Activated CD8-positive, alpha-beta memory T cell treated with anti-CD3 and anti-CD28 coated beads, Interleukin-2, amount 50 U/mL, for 4 hours (primary cell): ENCODE results near the gene CMYA5.
"Not testable (repeated sequence)": the region's sequence is repeated elsewhere in the genome, so short reads cannot be mapped to it uniquely, and the experiment has no call there.

ENCODE experiments used
- DNase-seq: peaks from one replicate; pipeline ENCODE4 v3.0.0-alpha.2; 2020

Gene CMYA5

GRCh38 chr5:79750611-79751510 is 61.2 kb downstream of the CMYA5 start:
- no peak for DNase-seq

GRCh38 chr5:79753092-79753491 is 63.5 kb downstream of the CMYA5 start:
- DNase-seq = no peak

- no peak for DNase-seq
Measured at GRCh38 chr5:79753877-79754645, 64.4 kb downstream of the CMYA5 start.

- DNase-seq = no peak
Measured at GRCh38 chr5:79754865-79755555, 65.4 kb downstream of the CMYA5 start.

GRCh38 chr5:79756076-79756475 is 66.4 kb downstream of the CMYA5 start:
- no peak for DNase-seq

- DNase-seq = no peak
Measured at GRCh38 chr5:79759436-79759835, 69.8 kb downstream of the CMYA5 start.

- DNase-seq = no peak
Measured at GRCh38 chr5:79759848-79760247, 70.2 kb downstream of the CMYA5 start.

- no peak for DNase-seq
Measured at GRCh38 chr5:79762929-79763328, 73.3 kb downstream of the CMYA5 start.

- not testable (repeated sequence) for DNase-seq
Measured at GRCh38 chr5:79764147-79764546, 74.5 kb downstream of the CMYA5 start.

GRCh38 chr5:79771387-79771786 is 81.8 kb downstream of the CMYA5 start:
- no peak for DNase-seq

GRCh38 chr5:79772651-79773050 is 83.0 kb downstream of the CMYA5 start:
- no peak for DNase-seq

- DNase-seq = no peak
Measured at GRCh38 chr5:79773612-79774011, 84.0 kb downstream of the CMYA5 start.

- DNase-seq = no peak
Measured at GRCh38 chr5:79774171-79774854, 84.7 kb downstream of the CMYA5 start.

- no peak for DNase-seq
Measured at GRCh38 chr5:79774855-79775237, 85.2 kb downstream of the CMYA5 start.

GRCh38 chr5:79784741-79785140 is 95.1 kb downstream of the CMYA5 start:
- not testable (repeated sequence) for DNase-seq

- DNase-seq = no peak
Measured at GRCh38 chr5:79785983-79786382, 96.3 kb downstream of the CMYA5 start.

- no peak for DNase-seq
Measured at GRCh38 chr5:79787448-79787847, 97.8 kb downstream of the CMYA5 start.

- DNase-seq = no peak
Measured at GRCh38 chr5:79791843-79792242, 102.2 kb downstream of the CMYA5 start.

- DNase-seq = no peak
Measured at GRCh38 chr5:79792463-79792862, 102.8 kb downstream of the CMYA5 start.

- no peak for DNase-seq
Measured at GRCh38 chr5:79793304-79793703, 103.7 kb downstream of the CMYA5 start.

GRCh38 chr5:79793722-79794121 is 104.1 kb downstream of the CMYA5 start:
- DNase-seq = no peak

- DNase-seq = no peak
Measured at GRCh38 chr5:79794347-79794746, 104.7 kb downstream of the CMYA5 start.
